ENCODE data around the gene CTNNB1.
A peak's percentile ranks its signal among the peaks of the same experiment; 100 is the strongest.

CTNNB1 gene

DNA sequence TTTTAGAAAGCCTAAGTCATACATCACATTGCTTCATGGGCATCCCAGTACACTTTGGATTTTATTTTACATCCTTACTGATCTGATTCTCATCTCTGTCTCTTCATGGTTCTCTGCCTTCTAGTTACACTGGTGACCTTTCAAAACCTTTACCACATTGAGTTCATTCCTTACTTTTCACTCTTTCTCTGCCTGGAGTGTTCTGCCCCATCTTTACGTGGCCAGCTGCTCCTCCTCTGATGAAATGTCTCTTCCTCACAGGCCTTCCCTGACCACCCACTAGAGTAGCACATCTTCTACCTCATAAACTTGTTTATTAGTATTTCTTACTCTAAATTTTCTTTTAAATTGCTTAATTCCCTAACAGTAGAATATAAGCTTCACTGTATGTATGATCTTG is 17.7 kb downstream of the CTNNB1 start:
- Histone ChIP-seq H3K9ac (ENCODE audit: low read length) (no peak overlapping the region), H3K9me3 (ENCODE audit: insufficient read depth, low read depth, low read length) (no peaks in the 10 kb centered on the region), H3K79me1 (ENCODE audit: low read length) (no peaks in the 10 kb centered on the region), H2BK5ac (ENCODE audit: low read depth, low read length, poor library complexity) (no peak overlapping the region), H2BK120ac (ENCODE audit: insufficient read depth, low read length, poor library complexity) (no peak overlapping the region), H3K4ac (ENCODE audit: low read depth, low read length) (peak overlapping the region; percentile 97), H4K12ac (ENCODE audit: low read depth, low read length) (no peak overlapping the region), H3K36me3 (ENCODE audit: control insufficient read depth in 1 of 2, insufficient read depth in 2 of 2, low read length in 2 of 2) (no peaks in the 10 kb centered on the region), H2AFZ (ENCODE audit: insufficient read depth, low read length, poor library complexity) (no peak overlapping the region), H3K14ac (ENCODE audit: low read length) (no peak overlapping the region), H4K8ac (ENCODE audit: low read depth, low read length) (no peak overlapping the region), H2AK5ac (ENCODE audit: low read length) (no peak overlapping the region), H2BK12ac (ENCODE audit: low read length) (no peak overlapping the region), H3K4me3 (ENCODE audit: low read depth, low read length) (no peak overlapping the region), H4K91ac (ENCODE audit: low read depth, low read length) (no peak overlapping the region), H3K79me2 (ENCODE audit: control insufficient read depth, insufficient read depth, low read length, poor library complexity) (peaks cover 8% of the 10 kb centered on the region), H3K27ac (ENCODE audit: low read depth, low read length) (no peak overlapping the region), H3K27me3 (ENCODE audit: insufficient read depth, low read length) (no peaks in the 10 kb centered on the region), H3K23ac (ENCODE audit: low read length) (no peak overlapping the region), H3K18ac (ENCODE audit: low read length) (no peak overlapping the region), H3K4me2 (ENCODE audit: low read length) (no peak overlapping the region), H3K4me1 (ENCODE audit: control insufficient read depth in 1 of 2, insufficient read depth in 2 of 2, low read length in 2 of 2) (peaks cover 0 to 2% of the 10 kb centered on the region in 2 experiments)
- DNase-seq, result no peak
- WGBS (ENCODE audit: extremely low coverage, insufficient coverage, insufficient read length), result no CpG with 5 or more reads among the region's 1 CpG

DNA sequence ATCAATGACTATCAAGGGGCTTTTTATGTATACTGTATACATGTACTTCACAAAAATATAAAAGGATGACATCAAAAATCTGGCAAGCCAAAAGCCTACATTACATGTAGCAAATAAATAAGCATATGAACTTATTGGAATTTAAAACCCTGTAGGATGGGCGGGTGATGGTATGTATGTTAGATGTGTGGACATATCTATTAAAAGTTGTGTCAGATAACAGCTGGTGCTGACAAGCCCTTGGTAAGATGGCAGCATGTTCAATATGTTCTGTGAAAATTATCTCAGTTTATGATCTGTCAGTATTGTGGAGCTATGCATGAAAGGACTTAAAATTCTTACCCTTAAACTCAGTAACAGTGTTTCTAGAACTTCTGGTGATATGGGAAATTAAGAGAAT is 20.1 kb downstream of the CTNNB1 start:
- Histone ChIP-seq H2AK5ac (ENCODE audit: low read length) (no peak overlapping the region), H3K27ac (ENCODE audit: low read depth, low read length) (no peak overlapping the region), H3K14ac (ENCODE audit: low read length) (no peak overlapping the region), H3K9ac (ENCODE audit: low read length) (no peak overlapping the region), H3K79me1 (ENCODE audit: low read length) (no peaks in the 10 kb centered on the region), H3K23ac (ENCODE audit: low read length) (no peak overlapping the region), H3K4me3 (ENCODE audit: low read depth, low read length) (no peak overlapping the region), H2BK120ac (ENCODE audit: insufficient read depth, low read length, poor library complexity) (no peak overlapping the region), H2AFZ (ENCODE audit: insufficient read depth, low read length, poor library complexity) (no peak overlapping the region), H2BK5ac (ENCODE audit: low read depth, low read length, poor library complexity) (no peak overlapping the region), H4K12ac (ENCODE audit: low read depth, low read length) (no peak overlapping the region), H3K27me3 (ENCODE audit: insufficient read depth, low read length) (no peaks in the 10 kb centered on the region), H3K18ac (ENCODE audit: low read length) (no peak overlapping the region), H3K36me3 (ENCODE audit: control insufficient read depth in 1 of 2, insufficient read depth in 2 of 2, low read length in 2 of 2) (peaks cover 3 to 5% of the 10 kb centered on the region in 2 experiments), H3K79me2 (ENCODE audit: control insufficient read depth, insufficient read depth, low read length, poor library complexity) (peaks cover 11% of the 10 kb centered on the region), H3K4me2 (ENCODE audit: low read length) (no peak overlapping the region), H2BK12ac (ENCODE audit: low read length) (no peak overlapping the region), H4K91ac (ENCODE audit: low read depth, low read length) (no peak overlapping the region), H3K4ac (ENCODE audit: low read depth, low read length) (no peak overlapping the region), H3K9me3 (ENCODE audit: insufficient read depth, low read depth, low read length) (no peaks in the 10 kb centered on the region), H4K8ac (ENCODE audit: low read depth, low read length) (no peak overlapping the region), H3K4me1 (ENCODE audit: control insufficient read depth in 1 of 2, insufficient read depth in 2 of 2, low read length in 2 of 2) (peaks cover 2% of the 10 kb centered on the region in 2 experiments)
- no peak for DNase-seq
- no CpG with 5 or more reads among the region's 1 CpG for WGBS (ENCODE audit: extremely low coverage, insufficient coverage, insufficient read length)

DNA sequence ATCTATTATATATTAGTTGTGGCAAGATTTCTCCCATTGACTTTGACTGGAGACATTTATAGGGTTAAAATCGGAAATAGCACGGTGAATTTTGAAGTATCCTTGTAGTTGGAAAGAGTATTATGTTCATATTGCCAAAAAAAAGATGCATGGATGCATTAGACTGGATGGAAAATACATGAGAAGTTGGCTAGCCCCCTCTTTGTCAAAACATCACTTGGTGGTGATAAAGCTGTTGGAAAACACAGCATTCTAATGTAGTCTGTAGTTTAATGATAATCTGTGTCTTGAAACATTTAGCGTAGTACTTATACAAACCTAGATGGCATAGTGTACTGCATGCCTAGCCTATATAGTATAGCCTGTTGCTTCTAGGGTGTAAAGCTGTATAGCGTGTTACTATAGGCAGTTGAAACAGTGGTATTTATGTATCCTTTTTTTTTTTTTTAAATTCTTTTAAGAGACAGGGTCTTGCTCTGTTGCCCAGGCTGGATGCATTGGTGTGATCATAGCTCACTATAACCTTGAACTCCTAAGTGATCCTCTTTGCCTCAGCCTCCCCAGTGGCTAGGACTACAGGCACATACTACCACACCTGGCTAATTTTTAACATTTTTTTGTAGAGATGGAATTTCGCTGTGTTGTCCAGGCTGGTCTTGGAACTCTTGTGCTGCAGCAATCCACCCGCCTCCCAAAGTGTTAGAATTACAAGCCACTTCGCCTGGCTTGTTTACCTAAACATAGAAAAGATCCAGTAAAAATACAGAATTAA is 21.8 kb downstream of the CTNNB1 start:
- Histone ChIP-seq H3K9me3 (ENCODE audit: insufficient read depth, low read depth, low read length) (no peaks in the 10 kb centered on the region), H4K8ac (ENCODE audit: low read depth, low read length) (no peak overlapping the region), H2AK5ac (ENCODE audit: low read length) (no peak overlapping the region), H2BK120ac (ENCODE audit: insufficient read depth, low read length, poor library complexity) (no peak overlapping the region), H3K79me2 (ENCODE audit: control insufficient read depth, insufficient read depth, low read length, poor library complexity) (peaks cover 17% of the 10 kb centered on the region), H3K4me2 (ENCODE audit: low read length) (no peak overlapping the region), H3K4me3 (ENCODE audit: low read depth, low read length) (no peak overlapping the region), H3K36me3 (ENCODE audit: control insufficient read depth in 1 of 2, insufficient read depth in 2 of 2, low read length in 2 of 2) (peaks cover 11 to 21% of the 10 kb centered on the region in 2 experiments), H3K23ac (ENCODE audit: low read length) (no peak overlapping the region), H2BK12ac (ENCODE audit: low read length) (no peak overlapping the region), H3K18ac (ENCODE audit: low read length) (no peak overlapping the region), H3K4me1 (ENCODE audit: control insufficient read depth in 1 of 2, insufficient read depth in 2 of 2, low read length in 2 of 2) (peaks cover 2% of the 10 kb centered on the region in 2 experiments), H3K4ac (ENCODE audit: low read depth, low read length) (peak overlapping the region; percentile 86), H3K79me1 (ENCODE audit: low read length) (no peaks in the 10 kb centered on the region), H4K12ac (ENCODE audit: low read depth, low read length) (no peak overlapping the region), H3K14ac (ENCODE audit: low read length) (no peak overlapping the region), H3K9ac (ENCODE audit: low read length) (no peak overlapping the region), H2AFZ (ENCODE audit: insufficient read depth, low read length, poor library complexity) (no peak overlapping the region), H3K27me3 (ENCODE audit: insufficient read depth, low read length) (no peaks in the 10 kb centered on the region), H4K91ac (ENCODE audit: low read depth, low read length) (no peak overlapping the region), H3K27ac (ENCODE audit: low read depth, low read length) (no peak overlapping the region), H2BK5ac (ENCODE audit: low read depth, low read length, poor library complexity) (no peak overlapping the region)
- peak in 1 of 2 donors; percentile 70 for DNase-seq
- WGBS (ENCODE audit: extremely low coverage, insufficient coverage, insufficient read length), result no CpG with 5 or more reads among the region's 7 CpGs

DNA sequence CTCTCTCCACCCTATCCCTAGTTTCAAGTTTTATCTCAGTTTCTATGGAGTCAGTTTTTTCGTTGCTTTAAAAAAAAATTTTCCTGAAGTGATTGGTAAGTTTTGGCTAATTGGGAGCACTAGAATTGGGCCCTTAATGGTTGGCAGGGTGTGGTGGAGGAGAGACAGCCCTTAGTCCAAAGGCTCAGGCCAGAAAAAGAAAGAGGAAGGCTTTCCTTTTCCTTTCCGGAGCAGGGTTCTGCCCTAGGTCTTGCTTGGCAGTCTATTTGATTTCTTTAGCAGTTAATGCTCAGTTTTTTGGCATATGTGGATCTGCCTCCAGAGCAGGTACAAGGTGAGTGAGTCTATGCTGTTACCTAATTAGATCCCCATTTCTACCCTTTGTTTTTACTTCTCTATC is 22.7 kb downstream of the CTNNB1 start:
- Histone ChIP-seq H3K4me2 (ENCODE audit: low read length) (no peak overlapping the region), H4K91ac (ENCODE audit: low read depth, low read length) (no peak overlapping the region), H3K27ac (ENCODE audit: low read depth, low read length) (no peak overlapping the region), H3K27me3 (ENCODE audit: insufficient read depth, low read length) (no peaks in the 10 kb centered on the region), H3K9me3 (ENCODE audit: insufficient read depth, low read depth, low read length) (no peaks in the 10 kb centered on the region), H2BK120ac (ENCODE audit: insufficient read depth, low read length, poor library complexity) (no peak overlapping the region), H3K79me2 (ENCODE audit: control insufficient read depth, insufficient read depth, low read length, poor library complexity) (peaks cover 16% of the 10 kb centered on the region), H3K4me1 (ENCODE audit: control insufficient read depth in 1 of 2, insufficient read depth in 2 of 2, low read length in 2 of 2) (peaks cover 2% of the 10 kb centered on the region in 2 experiments), H2BK5ac (ENCODE audit: low read depth, low read length, poor library complexity) (no peak overlapping the region), H3K79me1 (ENCODE audit: low read length) (no peaks in the 10 kb centered on the region), H3K9ac (ENCODE audit: low read length) (no peak overlapping the region), H2BK12ac (ENCODE audit: low read length) (no peak overlapping the region), H3K18ac (ENCODE audit: low read length) (no peak overlapping the region), H2AK5ac (ENCODE audit: low read length) (no peak overlapping the region), H2AFZ (ENCODE audit: insufficient read depth, low read length, poor library complexity) (no peak overlapping the region), H3K36me3 (ENCODE audit: control insufficient read depth in 1 of 2, insufficient read depth in 2 of 2, low read length in 2 of 2) (peaks cover 11 to 25% of the 10 kb centered on the region in 2 experiments), H3K4me3 (ENCODE audit: low read depth, low read length) (no peak overlapping the region), H4K8ac (ENCODE audit: low read depth, low read length) (no peak overlapping the region), H3K23ac (ENCODE audit: low read length) (no peak overlapping the region), H3K4ac (ENCODE audit: low read depth, low read length) (peak overlapping the region; percentile 86), H3K14ac (ENCODE audit: low read length) (no peak overlapping the region), H4K12ac (ENCODE audit: low read depth, low read length) (no peak overlapping the region)
- WGBS (ENCODE audit: extremely low coverage, insufficient coverage, insufficient read length), result no CpG with 5 or more reads among the region's 2 CpGs
- no peak for DNase-seq
